HEK293 (cell line): ENCODE measurements around the gene CSF1.
A peak's percentile ranks its signal among the peaks of the same experiment; 100 is the strongest.

ENCODE experiments used
- CTCF ChIA-PET: fragments of 350-600 bp; formaldehyde crosslinking; extraction: SDS; loops from one replicate; lab custom pipeline; 2021; ENCODE audit warnings: antibody characterized with exemption; lab: Yijun Ruan, JAX
- POLR2A ChIA-PET: fragments of 300-600 bp; formaldehyde crosslinking; extraction: SDS; loops from one replicate; lab custom pipeline; 2020; ENCODE audit warnings: antibody characterized with exemption, inconsistent platforms; lab: Yijun Ruan, JAX
- H3K27ac ChIP-seq: fragments of 200-500 bp; sonication (Bioruptor generic); 2 replicates; pipeline ENCODE4 v1.5.1; 2014; ENCODE audit warnings: low read depth, low read length, control low read depth, inconsistent platforms; ENCODE audit errors: extremely low read depth
- H3K36me3 ChIP-seq, 2 experiments: fragments of 200-500 bp in 1 of 2; sonication (Bioruptor generic) in 1 of 2; 1 replicate in 1 of 2; 2 replicates in 1 of 2; pipeline ENCODE4 v1.5.1; 2014 to 2017; ENCODE audit warnings: inconsistent platforms in 2 of 2, low read length in 2 of 2; ENCODE audit not compliant: control insufficient read depth in 2 of 2, insufficient read depth in 1 of 2
- H3K4me1 ChIP-seq: fragments of 200-500 bp; sonication (Bioruptor generic); 2 replicates; pipeline ENCODE4 v1.5.1; 2014; ENCODE audit warnings: mild to moderate bottlenecking, low read length, inconsistent platforms; ENCODE audit not compliant: control insufficient read depth, insufficient read depth
- H3K4me3 ChIP-seq: 2 replicates; pipeline ENCODE4 v1.5.1; 2011; ENCODE audit warnings: low read depth, mild to moderate bottlenecking, control low read depth, low read length, moderate library complexity
- H3K9me3 ChIP-seq: fragments of 200-500 bp; sonication (Bioruptor generic); 2 replicates; pipeline ENCODE4 v1.5.1; 2014; ENCODE audit warnings: low read depth, low read length, inconsistent platforms; ENCODE audit not compliant: control insufficient read depth, insufficient read depth
- BCL6B ChIP-seq: fragments of 450-650 bp; formaldehyde crosslinking; IDR thresholded peaks from 2 replicates; pipeline ENCODE4 v1.5.1; 2017; ENCODE audit warnings: missing biosample characterization, missing genetic modification characterization
- GLIS1 ChIP-seq: fragments of 450-650 bp; formaldehyde crosslinking; IDR thresholded peaks from 2 replicates; pipeline ENCODE4 v1.5.1; 2016; ENCODE audit warnings: missing biosample characterization, missing genetic modification characterization
- KLF7 ChIP-seq: fragments of 450-650 bp; formaldehyde crosslinking; IDR thresholded peaks from 2 replicates; pipeline ENCODE4 v1.5.1; 2016; ENCODE audit warnings: missing biosample characterization, missing genetic modification characterization, borderline replicate concordance
- KLF9 ChIP-seq: fragments of 450-650 bp; formaldehyde crosslinking; IDR thresholded peaks from 2 replicates; pipeline ENCODE4 v1.5.1; 2016; ENCODE audit warnings: missing biosample characterization, missing genetic modification characterization, low read depth
- MZF1 ChIP-seq: fragments of 450-650 bp; formaldehyde crosslinking; IDR thresholded peaks from 2 replicates; pipeline ENCODE4 v1.5.1; 2017; ENCODE audit warnings: missing biosample characterization, missing genetic modification characterization, borderline replicate concordance
- PRDM2 ChIP-seq: fragments of 450-650 bp; formaldehyde crosslinking; IDR thresholded peaks from 2 replicates; pipeline ENCODE4 v1.5.1; 2016; ENCODE audit warnings: missing biosample characterization, missing genetic modification characterization, borderline replicate concordance
- SCRT2 ChIP-seq: fragments of 450-650 bp; formaldehyde crosslinking; IDR thresholded peaks from 2 replicates; pipeline ENCODE4 v1.5.1; 2016; ENCODE audit warnings: missing biosample characterization, missing genetic modification characterization
- WT1 ChIP-seq: fragments of 450-650 bp; formaldehyde crosslinking; IDR thresholded peaks from 2 replicates; pipeline ENCODE4 v1.5.1; 2016; ENCODE audit warnings: missing biosample characterization, missing genetic modification characterization
- ZBTB26 ChIP-seq: fragments of 450-650 bp; formaldehyde crosslinking; optimal IDR thresholded peaks from 2 replicates; pipeline ENCODE3; 2016; ENCODE audit warnings: missing biosample characterization, mild to moderate bottlenecking, missing genetic modification characterization
- ZBTB7A ChIP-seq: fragments of 450-650 bp; formaldehyde crosslinking; IDR thresholded peaks from 2 replicates; pipeline ENCODE4 v1.5.1; 2016; ENCODE audit warnings: low read depth, missing biosample characterization, missing genetic modification characterization
- ZFP3 ChIP-seq: fragments of 450-650 bp; formaldehyde crosslinking; IDR thresholded peaks from 2 replicates; pipeline ENCODE4 v1.5.1; 2016; ENCODE audit warnings: low read depth, missing biosample characterization, missing genetic modification characterization
- ZIC2 ChIP-seq: fragments of 450-650 bp; formaldehyde crosslinking; IDR thresholded peaks from 2 replicates; pipeline ENCODE4 v1.5.1; 2016; ENCODE audit warnings: missing biosample characterization, missing genetic modification characterization
- ZNF146 ChIP-seq: fragments of 450-650 bp; formaldehyde crosslinking; IDR thresholded peaks from 2 replicates; pipeline ENCODE4 v1.5.1; 2016; ENCODE audit warnings: missing biosample characterization, missing genetic modification characterization
- ZNF473 ChIP-seq: fragments of 450-650 bp; formaldehyde crosslinking; IDR thresholded peaks from 2 replicates; pipeline ENCODE4 v1.5.1; 2017; ENCODE audit warnings: missing biosample characterization, missing genetic modification characterization
- ZNF600 ChIP-seq: fragments of 450-650 bp; formaldehyde crosslinking; IDR thresholded peaks from 2 replicates; pipeline ENCODE4 v1.5.1; 2016; ENCODE audit warnings: missing biosample characterization, missing genetic modification characterization
- ZNF645 ChIP-seq: fragments of 450-650 bp; formaldehyde crosslinking; IDR thresholded peaks from 2 replicates; pipeline ENCODE4; 2016; ENCODE audit warnings: missing biosample characterization, missing genetic modification characterization
- ZNF660 ChIP-seq: fragments of 450-650 bp; IDR thresholded peaks from 2 replicates; pipeline ENCODE4 v1.5.1; 2018; ENCODE audit warnings: missing biosample characterization, mild to moderate bottlenecking, missing genetic modification characterization
- ZNF704 ChIP-seq: fragments of 450-650 bp; formaldehyde crosslinking; IDR thresholded peaks from 2 replicates; pipeline ENCODE4 v1.5.1; 2016; ENCODE audit warnings: missing biosample characterization, missing genetic modification characterization
- ZNF830 ChIP-seq: fragments of 450-650 bp; IDR thresholded peaks from 2 replicates; pipeline ENCODE4 v1.5.0; 2018; ENCODE audit warnings: missing biosample characterization, missing genetic modification characterization, low read depth, mild to moderate bottlenecking, moderate library complexity

The CSF1 gene

GRCh38 chr1:109873278-109874175 is 37.1 kb upstream of the CSF1 start:
- Histone ChIP-seq H3K4me1 (no peaks in the 10 kb centered on the region), H3K9me3 (no peaks in the 10 kb centered on the region), H3K36me3 (no peaks in the 10 kb centered on the region), H3K27ac (no peak overlapping the region), H3K4me3 (no peak overlapping the region)
- POLR2A ChIA-PET = no interaction called here
- CTCF ChIA-PET = interaction anchor here (0.8 kb wide), 1 partner anchor 96 kb away, joined by 3 read pairs; no protein-coding TSS in a partner anchor
- peak; percentile 17; the same call in 1 of the 2 replicates for TF ChIP-seq ZIC2 (tag by site-specific recombination)
- peak; percentile 19; the same call in 1 of the 2 replicates for TF ChIP-seq SCRT2 (tag by site-specific recombination)
- TF ChIP-seq GLIS1 = peak; percentile 64
- no peak for TF ChIP-seq KLF9 (tag by site-specific recombination)

- no peak overlapping the region for H3K4me3 ChIP-seq
- CTCF ChIA-PET = interaction anchor here (0.8 kb wide), 1 partner anchor 97 kb away, joined by 3 read pairs; no protein-coding TSS in a partner anchor
- H3K27ac ChIP-seq = no peak overlapping the region
- POLR2A ChIA-PET = no interaction called here
- H3K36me3 ChIP-seq = no peaks in the 10 kb centered on the region
- no peaks in the 10 kb centered on the region for H3K9me3 ChIP-seq
- no peaks in the 10 kb centered on the region for H3K4me1 ChIP-seq
- TF ChIP-seq KLF7 (tag by site-specific recombination) (no peak), WT1 (tag by site-specific recombination) (no peak), ZNF830 (tag by site-specific recombination) (no peak), ZNF645 (tag by site-specific recombination) (no peak), ZBTB26 (tag by site-specific recombination) (no peak)
These were observed 36.2 kb upstream of the CSF1 start for GRCh38 chr1:109874445-109874844.

- ChIA-PET POLR2A (no interaction called here), CTCF (interaction anchor here (1.2 kb wide), 1 partner anchor 108 kb away, joined by 3 read pairs; the partner anchor contains the start of gene AHCYL1)
- H3K9me3 ChIP-seq = no peaks in the 10 kb centered on the region
- no peaks in the 10 kb centered on the region for H3K4me1 ChIP-seq
- no peaks in the 10 kb centered on the region for H3K36me3 ChIP-seq
- H3K27ac ChIP-seq = no peak overlapping the region
- no peak overlapping the region for H3K4me3 ChIP-seq
- TF ChIP-seq ZFP3 = no peak
- no peak for TF ChIP-seq ZNF704
- TF ChIP-seq ZNF660 = no peak
- no peak for TF ChIP-seq ZNF600 (tag by site-specific recombination)
- no peak for TF ChIP-seq MZF1 (tag by site-specific recombination)
- TF ChIP-seq ZBTB7A (tag by site-specific recombination) = no peak
- no peak for TF ChIP-seq BCL6B (tag by site-specific recombination)
- TF ChIP-seq ZNF146 (tag by site-specific recombination) = no peak
- no peak for TF ChIP-seq PRDM2 (tag by site-specific recombination)
- TF ChIP-seq ZNF473 = no peak
- no peak for TF ChIP-seq ZNF830 (tag by site-specific recombination)
These were observed 34.8 kb upstream of the CSF1 start for GRCh38 chr1:109875874-109876273.
